GM21723 (cell line): Measurements from ENCODE around the gene CTSA.
"Not testable (repeated sequence)": the region's sequence is repeated elsewhere in the genome, so short reads cannot be mapped to it uniquely, and the experiment has no call there.

Experiments used
- ATAC-seq: cut with Tn5 transposase; IDR thresholded peaks from one replicate; pipeline ENCODE4 v1.9.1; 2021; ENCODE audit warnings: mild to moderate bottlenecking, moderate library complexity; ENCODE audit not compliant: unreplicated experiment

CTSA gene

DNA sequence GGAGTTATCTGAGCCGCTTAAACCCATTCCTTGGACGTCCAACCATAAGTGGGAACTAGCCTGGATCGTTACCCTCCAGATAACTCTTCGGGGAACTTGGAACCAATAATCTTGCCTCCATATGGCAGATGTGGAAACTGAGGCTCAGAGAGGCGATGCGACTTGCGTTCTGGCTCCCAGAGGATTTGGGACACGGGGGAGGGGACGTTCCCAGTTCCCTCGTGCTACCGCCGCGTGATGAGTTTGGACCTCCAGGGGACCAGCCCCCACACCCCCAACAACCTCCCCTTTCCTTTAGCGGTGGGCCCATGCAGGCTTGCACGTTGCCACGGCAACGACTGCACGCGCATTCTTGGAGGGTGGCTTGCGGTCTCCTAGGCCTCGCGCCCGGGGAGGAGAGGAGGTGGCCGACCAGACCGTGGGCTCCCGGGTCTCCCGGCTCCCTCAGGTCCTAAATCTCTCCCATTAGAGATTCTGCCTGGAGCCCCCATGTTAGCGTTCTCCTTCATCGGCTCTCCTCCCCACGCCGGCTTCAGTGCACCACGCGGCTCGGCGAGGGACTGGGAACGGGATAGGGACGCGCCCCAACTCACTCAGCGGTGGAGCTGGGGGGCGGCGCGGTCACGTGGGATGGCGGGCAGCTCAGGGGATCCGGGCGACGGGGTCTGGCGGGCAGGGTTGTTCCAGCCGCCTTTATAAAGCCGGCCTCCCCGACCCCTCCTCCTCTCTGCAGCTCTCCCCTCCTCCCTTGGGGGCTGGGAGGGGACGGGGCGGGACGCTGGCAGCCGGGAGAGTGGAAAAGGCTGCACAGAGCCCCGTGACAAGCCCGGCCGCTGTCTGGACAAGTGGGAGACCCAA, 20.6 kb downstream of the CTSA start, which contains the start of gene PLTP:
Gene PLTP, minus strand, starts transcription at position 670 of the 858 bp plus-strand sequence. CDS start 703 bp downstream, outside the sequence.
- no peak for ATAC-seq

DNA sequence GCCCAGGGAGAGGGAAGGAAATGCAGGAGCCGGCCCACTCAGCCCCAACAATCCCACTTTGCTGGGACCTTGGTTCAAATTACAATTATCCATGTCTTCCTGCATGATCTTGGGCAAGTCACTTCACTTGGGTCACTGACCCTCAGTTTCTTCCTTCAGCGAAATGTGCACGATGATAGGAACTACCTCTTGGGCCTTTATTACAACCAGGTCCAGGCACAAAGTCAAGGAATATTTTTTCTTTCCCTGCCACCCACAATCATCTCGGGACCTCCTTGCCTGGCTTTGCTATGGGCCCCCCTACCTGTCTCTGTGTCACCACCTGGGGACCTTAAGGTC, 21.2 kb downstream of the CTSA start:
- ATAC-seq = no peak

DNA sequence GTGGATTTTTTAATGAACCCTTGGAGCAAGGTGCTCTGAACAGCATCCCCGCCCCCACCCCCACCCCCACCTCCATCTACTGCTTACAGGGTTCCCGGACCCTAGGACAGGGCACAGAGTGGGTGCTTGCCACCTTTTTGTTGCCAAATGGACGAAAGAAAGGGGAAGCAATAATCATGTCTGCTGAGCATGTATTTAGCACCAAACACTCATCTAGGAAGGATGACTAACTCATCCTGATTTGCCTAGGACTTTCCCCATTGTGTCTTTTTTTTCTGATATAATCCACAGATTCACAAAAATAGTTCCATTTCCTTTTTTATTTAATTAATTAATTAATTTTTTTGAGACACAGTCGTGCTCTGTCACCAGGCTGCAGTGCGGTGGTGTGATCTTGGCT, 22.0 kb downstream of the CTSA start:
- no peak for ATAC-seq

DNA sequence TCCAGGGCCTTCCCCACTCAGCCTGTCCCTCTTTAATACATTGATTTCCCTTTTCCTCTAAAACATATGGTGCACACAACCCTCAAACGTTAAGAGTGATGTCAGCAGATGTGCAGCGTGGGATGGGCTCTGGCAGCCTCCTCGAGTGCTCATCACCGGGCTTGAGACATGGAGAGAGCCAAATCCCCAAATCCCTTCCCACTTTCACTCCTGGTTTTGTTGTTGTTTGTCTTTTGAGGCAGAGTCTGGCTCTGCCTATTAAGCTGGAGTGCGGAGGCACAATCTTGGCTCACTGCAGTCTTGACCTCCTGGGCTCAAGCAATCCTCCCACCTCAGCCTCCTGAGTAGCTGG, 26.6 kb downstream of the CTSA start:
- no peak for ATAC-seq

DNA sequence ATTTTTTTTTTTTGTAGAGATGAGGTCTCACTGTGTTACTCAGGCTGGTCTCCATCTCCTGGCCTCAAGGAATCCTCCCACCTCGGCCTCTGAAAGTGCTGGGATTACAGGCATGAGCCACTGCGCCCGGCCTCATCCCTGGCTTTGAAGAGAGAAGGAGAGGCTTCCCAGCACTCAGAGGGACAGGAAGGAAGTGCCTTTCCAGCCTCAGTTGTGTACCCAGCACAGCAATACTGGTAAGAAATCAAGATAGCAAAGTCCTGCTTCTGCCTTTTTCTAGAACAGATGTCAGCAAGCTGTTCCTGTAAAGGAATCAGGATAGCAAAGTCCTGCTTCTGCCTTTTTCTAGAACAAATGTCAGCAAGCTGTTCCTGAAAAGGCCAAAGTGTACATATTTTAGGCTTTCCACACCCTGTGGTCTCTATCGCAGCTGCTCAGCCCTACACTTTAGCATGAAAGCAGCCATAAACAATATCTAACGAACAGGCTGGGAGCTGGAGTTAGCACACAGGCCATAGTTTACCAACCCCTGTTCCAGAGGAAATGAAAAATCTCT, 27.1 kb downstream of the CTSA start:
- ATAC-seq = no peak

DNA sequence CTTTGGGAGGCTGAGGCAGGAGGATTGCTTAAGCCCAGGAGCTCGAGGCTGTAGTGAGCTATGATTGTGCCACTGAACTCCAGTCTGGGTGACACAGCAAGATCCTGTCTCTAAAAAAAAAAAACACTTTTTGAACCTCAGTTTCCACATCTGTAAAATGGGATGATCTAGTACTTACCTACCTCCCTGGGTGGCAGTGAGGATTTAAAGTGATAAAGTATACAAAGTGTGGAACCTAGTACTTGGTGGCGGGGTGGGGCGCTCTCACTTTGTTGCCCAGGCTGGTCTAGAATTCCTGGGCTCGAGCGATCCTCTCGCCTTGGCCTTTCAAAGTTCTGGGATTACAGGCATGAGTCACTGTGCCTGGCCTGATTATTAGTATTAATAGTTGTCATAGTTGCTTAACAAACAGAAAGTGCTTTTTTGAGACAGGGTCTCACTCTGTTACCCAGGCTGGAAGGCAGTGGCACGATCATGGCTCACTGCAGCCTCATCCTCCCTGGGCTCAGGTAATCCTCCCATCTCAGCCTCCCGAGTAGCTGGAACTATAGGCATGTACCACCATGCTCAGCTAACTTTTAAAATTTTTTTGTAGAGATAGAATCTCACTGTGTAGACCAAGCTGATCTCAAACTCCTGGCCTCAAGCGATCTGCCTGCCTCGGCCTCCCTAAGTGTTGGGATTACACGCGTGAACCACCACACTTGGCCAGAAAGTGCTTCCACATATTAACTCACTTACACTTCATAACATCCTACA, 27.8 kb downstream of the CTSA start:
- no peak for ATAC-seq

DNA sequence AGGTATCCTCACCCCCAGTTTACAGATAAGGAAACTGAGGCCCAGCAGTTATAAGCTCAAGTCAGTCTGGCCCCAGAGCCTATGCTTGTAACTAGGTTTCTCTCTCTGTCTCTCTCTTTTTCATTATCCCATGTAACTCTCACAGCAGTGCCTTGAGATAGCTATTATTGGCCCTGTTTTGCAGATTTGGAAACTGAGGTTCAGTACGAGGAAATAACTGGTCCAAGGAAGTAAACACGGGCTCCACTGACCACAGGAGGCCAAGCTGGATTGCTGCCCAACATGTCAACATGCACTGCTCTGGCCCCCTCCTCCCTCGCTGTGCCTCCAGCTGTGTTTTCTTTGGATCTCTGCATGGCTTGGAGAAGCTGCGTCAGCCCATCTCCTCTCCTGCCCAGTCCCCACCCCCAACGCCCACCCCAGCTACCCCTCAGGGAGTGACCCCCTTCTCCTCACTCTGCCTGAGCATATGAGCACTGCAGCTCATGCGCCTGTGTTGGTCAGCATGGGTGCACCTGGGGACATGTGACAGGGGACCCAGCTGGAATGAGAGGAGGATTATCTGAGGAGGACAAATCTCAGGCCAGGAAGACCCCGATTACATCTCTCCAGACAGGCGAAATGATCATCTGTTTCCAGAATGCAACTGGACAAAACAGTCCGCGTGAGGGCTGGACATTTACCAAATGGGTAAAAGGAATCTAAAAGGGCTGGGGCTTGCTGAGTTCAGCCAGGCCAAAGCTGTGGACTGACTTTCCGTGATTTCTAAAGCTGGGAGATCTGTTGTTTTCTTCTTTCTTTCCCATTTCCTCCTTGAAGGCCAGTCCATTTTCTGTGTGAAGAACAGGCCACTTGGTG, 28.6 kb downstream of the CTSA start:
- no peak for ATAC-seq

DNA sequence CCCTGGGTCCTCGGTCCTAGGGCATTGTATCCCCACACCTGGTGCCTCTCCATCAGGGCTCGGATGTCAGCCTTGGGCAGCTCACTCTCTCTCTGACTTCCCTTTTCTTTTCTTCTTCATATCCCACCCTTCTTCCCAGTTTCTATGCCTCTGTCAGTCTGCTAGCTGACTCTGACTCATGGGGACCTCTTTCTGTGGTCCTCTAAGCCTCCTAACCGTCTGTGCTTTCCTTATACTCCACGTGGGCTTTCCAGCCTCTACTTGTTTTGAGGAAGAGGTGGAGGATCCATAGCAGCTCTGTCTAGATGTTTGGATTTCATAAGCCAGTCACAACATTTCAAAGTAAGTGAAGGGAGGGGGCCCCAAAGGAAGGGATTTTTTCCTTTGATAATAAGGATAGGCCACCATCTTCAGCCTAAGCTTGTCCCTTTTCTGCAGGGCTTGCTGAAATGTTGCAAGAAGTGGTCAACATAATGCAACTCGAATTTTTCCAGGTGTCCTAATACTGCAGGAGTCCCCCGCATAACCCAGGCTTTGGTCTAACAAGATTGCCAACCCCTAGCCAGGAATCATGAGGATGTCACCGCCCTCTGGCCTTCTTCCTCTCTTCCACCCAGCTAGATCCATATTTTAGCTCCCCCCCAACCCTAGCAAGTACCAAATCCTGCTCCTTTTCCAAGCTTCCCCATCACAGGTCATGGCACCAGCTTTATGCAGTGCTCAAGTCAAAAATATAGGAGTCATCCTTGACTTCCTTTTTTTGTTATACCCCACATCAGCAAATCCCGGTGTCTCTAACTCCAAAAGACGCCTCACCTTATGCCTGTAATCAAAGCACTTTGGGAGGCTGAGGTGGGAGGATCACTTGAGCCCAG, 29.6 kb downstream of the CTSA start:
- no peak for ATAC-seq

DNA sequence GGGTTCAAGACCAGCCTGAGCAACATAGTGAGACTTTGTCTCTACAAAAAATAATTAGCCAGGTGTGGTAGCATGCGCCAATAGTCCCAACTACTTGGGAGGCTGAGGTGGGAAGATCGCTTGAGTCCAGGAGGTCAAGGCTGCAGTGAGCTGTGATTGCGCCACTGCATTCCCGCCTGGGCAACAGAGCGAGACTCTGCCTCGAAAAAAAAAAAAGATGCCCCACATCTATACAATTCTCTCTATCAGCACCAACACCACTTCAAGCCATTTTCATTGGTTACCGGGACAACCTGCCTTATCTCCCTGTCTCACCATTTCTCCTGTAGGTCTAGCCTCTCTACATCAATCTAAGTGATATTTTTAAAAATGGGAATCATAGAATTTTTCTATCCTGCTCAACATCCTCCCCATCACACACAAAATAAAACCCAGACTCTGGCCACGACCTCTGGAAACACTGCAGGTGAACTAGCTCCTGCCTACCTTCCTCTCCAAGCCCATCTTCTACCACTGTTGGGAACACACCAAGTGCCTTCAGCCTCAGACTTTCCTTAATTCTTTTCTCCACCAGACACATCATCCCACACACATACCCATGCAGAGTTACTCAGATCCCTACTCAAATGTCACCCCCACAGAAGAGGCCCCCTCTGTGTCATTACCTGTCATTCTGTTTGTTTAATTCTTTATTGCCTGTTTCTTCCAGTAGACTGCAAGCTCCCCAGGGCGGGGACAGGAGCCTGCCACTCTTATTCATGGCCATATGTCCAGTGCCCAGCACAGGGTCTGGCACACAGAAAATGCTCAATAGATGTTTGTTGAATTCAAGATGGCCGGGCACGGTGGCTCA, 30.4 kb downstream of the CTSA start:
- ATAC-seq = no peak

DNA sequence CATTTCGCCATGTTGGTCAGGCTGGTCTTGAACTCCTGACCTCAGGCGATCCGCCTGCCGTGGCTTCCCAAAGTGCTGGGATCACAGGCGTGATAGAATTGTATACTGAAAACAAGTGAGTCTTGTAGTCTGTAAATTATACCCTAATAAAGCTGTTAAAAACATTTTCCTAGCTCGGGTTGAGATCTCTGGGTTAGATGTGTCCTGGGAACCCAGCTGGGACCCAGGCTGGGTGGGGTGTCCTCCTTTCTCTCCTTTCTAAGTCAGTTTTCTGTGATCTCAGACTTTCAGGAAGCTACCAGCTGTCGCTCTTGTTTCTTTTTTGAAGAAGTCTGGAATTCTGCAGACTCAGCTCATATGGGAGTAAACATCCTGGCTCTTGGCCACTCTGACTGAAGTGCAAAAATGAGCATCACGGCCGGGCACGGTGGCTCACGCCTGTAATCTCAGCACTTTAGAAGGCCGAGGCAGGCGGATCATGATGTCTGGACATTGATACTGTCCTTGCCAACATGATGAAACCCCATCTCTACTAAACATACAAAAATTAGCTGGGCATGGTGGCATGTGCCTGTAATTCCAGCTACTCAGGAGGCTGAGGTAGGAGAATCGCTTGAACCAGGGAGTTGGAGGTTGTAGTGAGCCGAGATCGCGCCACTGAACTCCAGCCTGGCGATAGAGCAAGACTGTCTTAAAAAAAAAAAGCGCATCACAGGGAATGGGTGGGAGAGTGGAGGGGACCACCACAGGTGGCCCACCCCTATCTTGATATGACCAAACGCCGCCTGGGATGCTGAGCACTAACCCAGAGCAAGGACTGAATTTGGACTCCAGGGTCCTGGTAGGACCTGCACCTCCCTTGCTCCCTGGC, 33.5 kb downstream of the CTSA start:
- ATAC-seq = no peak

DNA sequence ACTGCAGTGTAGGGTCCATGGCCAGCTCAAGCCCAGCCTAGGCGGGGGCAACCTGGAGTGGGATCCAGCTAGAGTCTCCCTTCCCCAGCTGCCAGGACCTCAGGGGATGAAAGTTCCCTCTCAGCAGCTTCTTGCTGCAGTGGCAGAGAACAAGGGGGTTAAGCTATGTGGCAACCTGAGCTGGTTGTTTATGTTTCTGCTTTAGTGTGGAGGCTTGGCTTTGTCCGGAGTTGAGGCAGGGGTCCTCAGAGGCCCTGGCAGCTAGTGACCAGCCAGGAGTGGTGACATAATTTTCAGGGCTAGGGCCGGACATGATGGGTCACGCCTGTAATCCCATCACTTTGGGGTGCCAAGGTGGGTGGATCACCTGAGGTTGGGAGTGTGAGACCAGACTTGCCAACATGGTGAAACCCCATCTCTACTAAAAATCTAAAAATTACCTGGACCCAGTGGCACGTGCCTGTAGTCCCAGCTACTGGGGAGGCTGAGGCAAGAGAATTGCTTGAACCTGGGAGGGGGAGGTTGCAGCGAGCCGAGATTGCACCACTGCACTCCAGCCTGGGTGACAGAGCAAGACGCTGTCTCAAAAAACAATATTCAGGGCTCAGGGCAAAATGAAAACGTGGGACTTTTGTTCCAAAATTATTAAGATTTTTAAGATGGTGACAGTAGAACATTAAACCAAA, 34.8 kb downstream of the CTSA start:
- no peak for ATAC-seq

DNA sequence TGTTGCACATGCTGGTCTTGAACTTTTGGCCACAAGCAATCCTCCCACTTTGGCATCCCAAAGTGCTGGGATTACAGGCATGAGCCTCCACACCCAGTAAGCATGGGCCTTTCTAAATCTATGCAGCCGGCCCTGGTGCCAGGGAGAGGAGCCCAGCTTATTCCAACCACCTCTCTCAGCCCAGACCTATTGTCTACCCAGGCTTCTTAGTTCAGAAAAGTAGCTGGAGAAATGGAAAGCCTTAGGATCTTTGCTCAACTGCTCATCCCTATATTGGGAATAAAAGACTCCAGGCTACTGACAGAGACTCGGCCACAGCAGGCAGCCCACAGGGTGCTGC, 35.6 kb downstream of the CTSA start:
- no peak for ATAC-seq

DNA sequence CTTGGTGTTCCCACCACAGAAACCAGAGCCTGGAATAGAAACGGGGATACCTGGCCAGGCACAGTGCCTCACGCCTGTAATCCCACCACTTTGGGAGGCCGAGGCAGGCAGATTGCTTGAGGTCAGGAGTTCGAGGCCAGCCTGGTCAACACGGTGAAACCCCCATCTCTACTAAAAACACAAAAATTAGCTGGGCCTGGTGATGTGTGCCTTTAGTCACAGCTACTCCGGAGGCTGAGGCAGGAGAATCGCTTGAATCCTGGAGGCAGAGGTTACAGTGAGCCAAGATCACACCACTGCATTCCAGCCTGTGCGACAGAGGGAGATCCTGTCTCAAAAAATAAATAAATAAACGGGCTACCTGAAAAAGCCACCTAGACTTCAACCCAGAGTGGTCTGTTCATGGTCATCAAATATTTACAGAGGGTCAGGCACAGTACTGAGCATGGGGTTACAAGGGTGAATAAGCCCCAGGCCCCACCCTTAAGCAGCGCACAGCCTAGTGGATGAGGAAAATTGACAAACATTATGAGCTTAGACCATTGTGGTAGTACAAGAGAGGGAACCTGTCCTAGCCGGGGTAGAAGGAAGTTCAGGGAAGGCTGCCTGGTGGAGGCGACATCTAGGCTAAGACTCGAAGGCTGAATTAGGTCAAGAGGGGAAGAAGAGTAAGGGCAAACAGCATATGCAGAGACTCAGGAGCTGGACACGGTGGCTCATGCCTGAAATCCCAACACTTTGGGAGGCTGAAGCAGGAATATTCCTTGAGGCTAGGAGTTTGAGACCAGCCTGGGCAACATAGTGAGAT, 36.1 kb downstream of the CTSA start:
- ATAC-seq = no peak

DNA sequence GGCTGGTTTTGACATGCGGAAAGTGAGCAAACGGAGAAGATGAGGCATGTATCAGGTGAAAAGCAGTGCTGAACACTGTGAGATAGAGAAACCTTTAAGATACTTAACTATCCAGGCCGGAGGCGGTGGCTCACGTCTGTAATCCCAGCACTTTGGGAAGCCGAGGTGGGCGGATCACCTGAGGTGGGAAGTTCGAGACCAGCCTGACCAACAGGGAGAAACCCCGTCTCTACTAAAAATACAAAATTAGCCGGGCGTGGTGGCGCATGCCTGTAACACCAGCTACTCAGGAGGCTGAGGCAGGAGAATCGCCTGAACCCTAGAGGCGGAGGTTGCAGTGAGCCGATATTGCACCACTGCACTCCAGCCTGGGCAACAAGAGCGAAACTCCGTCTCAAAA, 40.5 kb downstream of the CTSA start:
- ATAC-seq = not testable (repeated sequence)

DNA sequence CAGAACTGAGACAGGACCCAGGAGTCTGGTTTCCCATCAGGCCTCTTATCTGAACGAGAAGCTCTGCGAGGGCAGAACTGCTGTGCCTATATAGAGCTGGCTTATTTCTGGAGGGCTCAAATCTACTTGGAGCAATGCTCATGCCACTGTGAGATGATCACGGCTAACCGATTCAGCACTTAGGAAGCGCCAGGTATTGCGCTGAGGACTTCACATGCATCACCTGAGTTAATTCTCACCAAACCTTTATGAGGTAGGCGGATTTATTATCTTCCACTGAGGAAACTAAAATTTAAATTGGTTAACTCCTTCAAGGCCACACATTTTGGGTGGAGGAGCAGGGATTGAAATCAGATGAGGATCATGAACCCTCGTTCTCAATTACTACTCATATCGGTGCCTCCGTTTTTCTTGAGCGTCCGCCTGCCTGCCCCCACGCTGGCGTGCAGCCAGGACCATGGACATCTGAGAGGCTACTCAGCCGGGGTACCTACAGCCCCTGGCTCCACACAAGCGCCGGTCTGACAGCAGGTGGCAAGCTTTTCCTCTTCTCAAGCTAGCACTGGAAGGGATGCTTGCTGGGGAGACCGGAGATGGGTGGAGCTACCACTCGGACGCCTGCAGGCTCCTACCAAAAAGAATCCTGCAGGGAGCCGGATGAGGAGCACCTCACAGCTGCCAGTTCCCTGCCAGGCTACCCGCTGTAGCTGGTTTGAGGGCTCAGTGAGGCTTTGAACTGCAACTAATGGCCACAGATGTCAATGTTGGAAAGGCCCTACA, 42.3 kb downstream of the CTSA start:
- ATAC-seq = peak; percentile 40

DNA sequence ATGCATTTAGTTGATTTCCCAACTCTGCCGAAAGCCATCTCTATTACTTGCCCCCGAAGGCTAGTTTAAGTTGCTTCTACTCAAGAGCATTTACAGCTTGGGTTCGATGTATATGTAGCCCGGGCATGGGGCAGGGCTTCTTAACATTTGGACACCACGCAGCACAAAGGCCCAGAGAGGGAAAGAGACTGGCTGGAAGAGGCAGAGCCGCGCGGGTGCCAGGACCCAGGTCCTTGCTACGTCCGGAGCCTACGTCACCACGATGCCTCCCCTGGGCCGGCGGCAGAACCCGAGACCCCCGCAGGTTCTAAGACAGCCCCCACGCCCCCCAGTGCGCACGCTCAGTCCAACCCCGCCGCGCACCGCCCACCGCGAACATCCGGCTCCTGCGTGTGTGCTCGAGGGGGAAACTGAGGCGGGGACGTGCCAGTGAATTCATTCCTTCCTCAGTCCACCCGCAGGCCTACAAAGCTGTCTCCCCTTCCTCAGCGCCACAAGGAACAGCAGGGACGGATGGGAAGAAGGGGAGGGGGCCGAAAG, 43.0 kb downstream of the CTSA start:
- ATAC-seq = peak; percentile 32
